CD4-positive, alpha-beta memory T cell (primary cell): ENCODE data around the gene FOXB2. TPM values are rescaled to one million over a fixed set of nuclear protein-coding genes. Genes with fewer than 3 reads are reported as not detected.
A peak's percentile ranks its signal among the peaks of the same experiment; 100 is the strongest.

Experiments
- CTCF ChIA-PET: fragments of 350-600 bp; sonication (Branson Sonifier 250); formaldehyde crosslinking; loops from one replicate; lab custom pipeline; 2021; ENCODE audit warnings: inconsistent platforms; ENCODE audit not compliant: partially characterized antibody; lab: Charles Lee
- POLR2A ChIA-PET: fragments of 350-600 bp; sonication (Branson Sonifier 250); formaldehyde crosslinking; loops from one replicate; lab custom pipeline; 2021; ENCODE audit not compliant: partially characterized antibody; lab: Charles Lee
- DNase-seq, 5 donors: peaks; one replicate each; pipeline versions ENCODE4 v3.0.0 to v3.0.0-alpha.2; 2020 to 2022; ENCODE audit warnings: mixed read lengths in 1 of 5
- H3K27ac ChIP-seq: one replicate; pipeline ENCODE4 v1.7.0; 2013; ENCODE audit warnings: low read depth, low read length
- H3K27me3 ChIP-seq: 2 replicates; pipeline ENCODE4 v1.7.0; 2013; ENCODE audit warnings: mild to moderate bottlenecking, low read length, moderate library complexity; ENCODE audit not compliant: insufficient read depth
- H3K36me3 ChIP-seq: 2 replicates; pipeline ENCODE4 v1.7.0; 2013; ENCODE audit warnings: mild to moderate bottlenecking, low read length, moderate library complexity; ENCODE audit not compliant: insufficient read depth
- H3K4me1 ChIP-seq: 2 replicates; pipeline ENCODE4 v1.7.0; 2013; ENCODE audit warnings: mild to moderate bottlenecking, low read length, moderate library complexity; ENCODE audit not compliant: insufficient read depth
- H3K4me3 ChIP-seq, 2 donors: one replicate each; pipeline ENCODE4 v1.7.0; 2013; ENCODE audit warnings: low read length in 2 of 2, mild to moderate bottlenecking in 1 of 2
- H3K9me3 ChIP-seq, 2 donors: one replicate each; pipeline ENCODE4 v1.7.0; 2013; ENCODE audit warnings: low read length in 2 of 2, control low read depth in 1 of 2; ENCODE audit not compliant: control insufficient read depth in 1 of 2
- H3K27ac Mint-ChIP-seq, 7 donors: one replicate each; pipeline ENCODE4 v1.8.0; 2020 to 2021; ENCODE audit warnings: mixed read lengths in 7 of 7, mild to moderate bottlenecking in 6 of 7, inconsistent platforms in 3 of 7, moderate library complexity in 3 of 7
- H3K27me3 Mint-ChIP-seq, 2 donors: one replicate each; pipeline ENCODE4 v1.8.0; 2020 to 2021; ENCODE audit warnings: mixed read lengths in 2 of 2
- H3K36me3 Mint-ChIP-seq, 2 donors: one replicate each; pipeline ENCODE4 v1.8.0; 2020 to 2021; ENCODE audit warnings: mixed read lengths in 2 of 2, inconsistent platforms in 1 of 2, mild to moderate bottlenecking in 1 of 2
- H3K4me1 Mint-ChIP-seq, 4 donors: one replicate each; pipeline ENCODE4 v1.8.0; 2020 to 2021; ENCODE audit warnings: mixed read lengths in 4 of 4, mild to moderate bottlenecking in 1 of 4
- H3K4me3 Mint-ChIP-seq, 8 donors: one replicate each; pipeline ENCODE4 v1.8.0; 2020 to 2021; ENCODE audit warnings: mixed read lengths in 8 of 8, mild to moderate bottlenecking in 7 of 8, moderate library complexity in 6 of 8, inconsistent platforms in 3 of 8
- H3K9me3 Mint-ChIP-seq, 8 donors: one replicate each; pipeline ENCODE4 v1.8.0; 2020 to 2021; ENCODE audit warnings: mixed read lengths in 8 of 8, mild to moderate bottlenecking in 5 of 8, inconsistent platforms in 3 of 8, moderate library complexity in 1 of 8
- intact Hi-C: fragments of 100-400 bp; cut with micrococcal nuclease; formaldehyde crosslinking; loops from one replicate; pipeline ENCODE4 v1.15.1; 2023
- polyA plus RNA-seq, 2 donors: library from polyadenylated mRNA; unstranded; fragments of 300-500 nt; fragmentation: Illumina TruSeq; gene quantifications; one replicate each; pipeline ENCODE4 v1.2.3, GENCODE V29; 2021
- total RNA-seq, 2 experiments: library from RNA; stranded (reverse); gene quantifications; one replicate each; pipeline ENCODE4 v1.2.3, GENCODE V29; 2021

Gene FOXB2
- total and polyA plus RNA-seq, 4 experiments from 2014 or later, result not detected

DNA sequence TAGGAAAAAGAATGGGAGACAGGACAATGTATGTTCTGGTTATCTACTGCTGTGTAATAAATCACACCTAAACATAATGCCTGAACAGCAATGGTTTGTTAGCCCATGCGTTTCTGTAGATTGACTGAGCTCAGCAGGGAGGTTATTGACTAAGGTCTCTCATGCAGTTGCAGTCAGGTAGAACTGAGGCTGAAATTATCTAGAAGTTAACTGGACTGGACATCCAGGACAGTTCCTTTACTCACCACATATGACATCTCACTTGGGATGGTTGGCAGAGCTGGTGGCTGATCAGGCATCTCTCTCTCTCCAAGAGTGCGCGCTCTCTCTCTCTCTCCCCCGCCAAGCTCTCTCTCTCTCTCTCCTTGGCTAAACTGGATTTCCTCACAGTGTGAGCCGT, 8.9 kb upstream of the FOXB2 start:
- H3K4me3 Mint-ChIP-seq, result no peak overlapping the region
- H3K36me3 Mint-ChIP-seq, result no peaks in the 10 kb centered on the region
- Histone ChIP-seq H3K27me3 (peaks cover 18% of the 10 kb centered on the region), H3K36me3 (no peaks in the 10 kb centered on the region), H3K4me3 (no peak overlapping the region), H3K9me3 (no peaks in the 10 kb centered on the region), H3K27ac (no peak overlapping the region), H3K4me1 (peaks cover 4% of the 10 kb centered on the region)
- ChIA-PET POLR2A (no interaction called here), CTCF (interaction anchor here (0.9 to 1.2 kb wide), 4 partner anchors 11 to 23 kb away, joined by 3 read pairs; no protein-coding TSS in a partner anchor)
- intact Hi-C loops, result loop anchor here (5.0 kb wide), 1 partner anchor 353 kb away; no protein-coding TSS in a partner anchor
- H3K27ac Mint-ChIP-seq, result no peak overlapping the region
- peaks cover 2 to 12% (median 6%) of the 10 kb centered on the region in 4 donors for H3K4me1 Mint-ChIP-seq
- DNase-seq, result no peak
- no peaks in the 10 kb centered on the region for H3K9me3 Mint-ChIP-seq
- peaks cover 45 to 47% of the 10 kb centered on the region in 2 donors for H3K27me3 Mint-ChIP-seq

DNA sequence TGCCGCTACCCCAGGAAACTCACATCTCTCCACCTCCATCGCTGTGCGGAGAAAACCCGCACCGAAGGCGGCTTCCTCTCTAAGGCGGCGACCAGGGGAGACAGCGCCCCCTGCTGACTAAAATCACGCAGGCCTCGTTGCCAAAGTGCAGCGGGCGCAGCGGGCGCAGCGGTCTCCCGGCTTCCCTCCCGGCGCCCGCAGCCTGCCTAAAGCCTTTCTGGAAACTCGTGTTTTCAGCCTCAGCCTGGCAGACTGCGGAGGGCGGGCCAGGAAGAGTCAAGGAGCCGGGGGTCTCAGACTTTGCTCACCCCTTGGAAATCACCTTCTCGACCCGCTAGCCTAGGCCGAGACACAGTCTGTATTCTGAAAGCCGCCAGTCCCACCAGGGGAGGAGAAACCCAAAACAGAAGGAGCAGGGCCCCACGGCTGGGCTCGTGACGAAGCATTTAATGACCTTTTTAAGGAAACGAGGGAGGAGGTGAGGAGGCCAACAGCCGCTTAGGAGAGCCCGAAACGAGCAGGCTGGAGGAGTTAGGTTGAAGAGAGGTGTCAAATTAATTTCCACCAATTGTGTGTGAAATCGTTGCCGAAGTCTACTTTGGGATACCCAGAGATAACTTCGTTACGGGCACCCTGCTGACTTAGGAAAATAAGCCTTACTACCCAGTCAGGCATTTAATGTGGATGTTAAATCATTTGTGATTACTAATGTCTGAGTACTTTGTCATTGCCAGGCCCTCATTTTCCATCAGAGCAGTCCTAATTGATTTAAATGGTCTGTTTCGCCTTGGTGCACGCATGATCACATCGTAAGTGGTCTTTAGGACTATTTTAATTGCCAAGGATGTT, 7.3 kb upstream of the FOXB2 start:
- Mint-ChIP-seq H3K27ac (no peak overlapping the region), H3K36me3 (no peaks in the 10 kb centered on the region), H3K4me3 (peak overlapping the region in 5 of 8 donors; percentile 10 to 59 (median 36)), H3K4me1 (peaks cover 2 to 21% (median 6%) of the 10 kb centered on the region in 4 donors), H3K9me3 (no peaks in the 10 kb centered on the region), H3K27me3 (peaks cover 53% of the 10 kb centered on the region in 2 donors)
- Histone ChIP-seq H3K27ac (no peak overlapping the region), H3K9me3 (no peaks in the 10 kb centered on the region), H3K36me3 (no peaks in the 10 kb centered on the region), H3K27me3 (peaks cover 19% of the 10 kb centered on the region), H3K4me1 (peaks cover 4% of the 10 kb centered on the region), H3K4me3 (no peak overlapping the region)
- peak in 4 of 5 donors; percentile 30 to 44 (median 38) for DNase-seq
- intact Hi-C loops, result loop anchor here (5.0 kb wide), 1 partner anchor 355 kb away; no protein-coding TSS in a partner anchor
- ChIA-PET CTCF (no interaction called here), POLR2A (no interaction called here)

DNA sequence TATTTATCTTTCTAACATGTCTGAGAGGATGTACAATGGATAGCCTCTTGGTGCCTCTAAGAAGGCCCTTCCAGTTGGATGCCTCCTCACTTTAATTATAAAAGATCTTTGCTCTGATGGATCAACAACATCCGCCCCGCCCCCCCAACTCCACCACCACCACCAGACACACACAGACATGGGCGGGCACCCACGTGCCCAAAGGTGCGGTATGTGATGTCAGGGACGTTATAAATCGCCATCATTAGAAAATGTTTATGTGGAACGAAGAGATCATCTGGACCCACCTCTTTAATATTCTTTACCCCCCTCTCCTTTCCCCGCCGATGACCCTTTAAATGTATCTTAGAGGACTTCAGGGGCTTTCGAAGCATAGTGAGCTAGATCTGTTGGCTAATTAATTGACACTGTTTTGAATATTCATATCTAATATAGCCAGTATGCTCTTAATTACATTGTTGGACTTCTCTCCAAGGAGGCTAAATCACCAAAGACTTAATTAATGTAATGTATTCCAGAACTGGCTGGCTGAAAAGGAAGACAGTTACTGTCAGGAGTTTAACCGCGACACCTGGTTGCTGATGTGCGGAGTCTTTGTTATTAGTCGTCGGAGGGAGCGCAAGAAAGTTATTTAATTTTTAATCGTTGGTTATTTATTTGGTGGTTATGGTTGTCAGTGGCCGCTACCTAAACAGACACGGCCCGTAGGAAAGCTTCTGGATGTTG, 6.1 kb upstream of the FOXB2 start:
- peaks cover 4 to 31% (median 13%) of the 10 kb centered on the region in 4 donors for H3K4me1 Mint-ChIP-seq
- Histone ChIP-seq H3K4me3 (no peak overlapping the region), H3K4me1 (peaks cover 4% of the 10 kb centered on the region), H3K36me3 (no peaks in the 10 kb centered on the region), H3K27ac (no peak overlapping the region), H3K27me3 (peaks cover 31% of the 10 kb centered on the region), H3K9me3 (no peaks in the 10 kb centered on the region)
- no peak overlapping the region for H3K27ac Mint-ChIP-seq
- DNase-seq, result no peak
- intact Hi-C loops, result loop anchor here (5.0 kb wide), 1 partner anchor 356 kb away; no protein-coding TSS in a partner anchor
- H3K27me3 Mint-ChIP-seq, result peaks cover 55 to 57% of the 10 kb centered on the region in 2 donors
- CTCF ChIA-PET, result no interaction called here
- H3K36me3 Mint-ChIP-seq, result no peaks in the 10 kb centered on the region
- H3K9me3 Mint-ChIP-seq, result peaks cover 0 to 4% (median 0%) of the 10 kb centered on the region in 8 donors
- no peak overlapping the region for H3K4me3 Mint-ChIP-seq
- POLR2A ChIA-PET, result no interaction called here

DNA sequence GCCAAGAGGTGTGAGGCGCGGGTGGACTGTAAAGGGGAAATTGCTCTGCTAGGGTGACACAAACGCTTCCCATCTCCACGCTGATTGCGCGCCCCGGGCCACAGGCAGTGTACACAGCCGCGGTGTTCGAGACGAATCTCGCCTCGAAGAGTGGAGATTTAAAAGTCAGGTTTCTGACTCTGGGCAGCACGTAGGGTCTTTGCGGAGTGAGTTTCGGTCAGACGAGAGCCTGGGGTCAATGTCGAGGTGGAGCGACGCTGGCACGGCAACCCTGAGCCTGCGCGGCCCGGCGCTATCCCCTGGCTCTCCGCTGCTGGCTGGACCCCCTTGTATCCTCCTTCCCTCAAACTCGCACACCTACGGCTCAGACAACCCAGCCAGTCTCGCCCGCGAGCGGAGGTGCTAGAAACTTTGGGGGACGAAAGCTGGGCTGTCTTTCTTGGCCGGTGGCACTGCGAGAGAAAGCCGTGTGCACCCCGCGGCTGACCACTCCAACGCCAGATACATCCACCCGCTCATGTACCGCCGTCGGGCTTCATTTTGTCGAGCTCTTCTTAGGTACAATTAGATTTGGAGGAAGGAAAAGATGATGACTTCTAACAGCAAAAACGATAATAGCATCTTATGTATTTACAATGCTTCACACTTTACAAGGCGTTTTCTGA, 5.4 kb upstream of the FOXB2 start:
- intact Hi-C loops, result loop anchor here (5.0 kb wide), 1 partner anchor 357 kb away; no protein-coding TSS in a partner anchor
- Histone ChIP-seq H3K27me3 (peaks cover 31% of the 10 kb centered on the region), H3K27ac (no peak overlapping the region), H3K9me3 (no peaks in the 10 kb centered on the region), H3K4me3 (no peak overlapping the region), H3K36me3 (no peaks in the 10 kb centered on the region), H3K4me1 (peaks cover 4% of the 10 kb centered on the region)
- H3K4me1 Mint-ChIP-seq, result peaks cover 4 to 35% (median 13%) of the 10 kb centered on the region in 4 donors
- peaks cover 51 to 60% of the 10 kb centered on the region in 2 donors for H3K27me3 Mint-ChIP-seq
- H3K4me3 Mint-ChIP-seq, result peak overlapping the region in 1 of 8 donors; percentile 8
- no peak for DNase-seq
- ChIA-PET POLR2A (no interaction called here), CTCF (no interaction called here)
- no peaks in the 10 kb centered on the region for H3K36me3 Mint-ChIP-seq
- no peak overlapping the region for H3K27ac Mint-ChIP-seq
- H3K9me3 Mint-ChIP-seq, result peaks cover 0 to 4% (median 0%) of the 10 kb centered on the region in 8 donors

DNA sequence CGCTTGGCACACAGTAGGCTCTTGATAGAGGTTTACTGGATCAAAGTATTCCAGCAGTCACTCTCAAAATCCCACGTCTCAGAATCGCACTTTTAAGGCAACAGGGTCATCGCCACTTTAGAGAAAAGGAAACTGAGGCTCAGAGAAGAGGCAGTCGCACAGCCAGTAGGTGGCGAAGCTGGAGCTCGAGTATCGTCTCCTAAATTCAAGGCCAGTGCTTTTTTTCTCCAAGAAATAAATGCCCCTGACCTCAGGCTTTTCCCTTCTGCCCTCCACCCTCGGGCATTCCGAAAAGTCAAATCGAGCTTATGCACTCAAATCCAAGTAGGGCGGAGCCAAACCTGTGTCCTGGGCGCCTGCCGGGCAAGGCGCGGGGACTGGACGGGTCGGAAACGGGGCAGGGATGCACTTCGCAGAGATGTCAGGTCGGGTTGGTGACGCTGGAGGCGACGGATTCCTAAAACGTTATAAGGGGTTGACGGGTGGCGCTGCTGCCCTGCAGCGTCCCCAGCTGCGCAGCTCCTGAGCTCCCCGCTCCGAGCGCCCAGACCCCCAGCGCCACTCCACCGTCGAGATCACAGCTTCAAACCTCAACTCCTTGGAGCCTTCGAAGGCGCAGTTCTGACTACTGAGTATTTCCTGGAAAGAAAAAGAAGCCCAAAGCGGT, 4.7 kb upstream of the FOXB2 start:
- Mint-ChIP-seq H3K36me3 (no peaks in the 10 kb centered on the region), H3K27me3 (peaks cover 49 to 66% of the 10 kb centered on the region in 2 donors), H3K4me3 (no peak overlapping the region), H3K9me3 (peaks cover 0 to 4% (median 0%) of the 10 kb centered on the region in 8 donors), H3K4me1 (peaks cover 4 to 41% (median 15%) of the 10 kb centered on the region in 4 donors), H3K27ac (no peak overlapping the region)
- CTCF ChIA-PET, result interaction anchor here (1.1 kb wide), 1 partner anchor 11 kb away, joined by 4 read pairs; no protein-coding TSS in a partner anchor
- intact Hi-C loops, result loop anchor here (5.0 kb wide), 1 partner anchor 357 kb away; no protein-coding TSS in a partner anchor
- no peak for DNase-seq
- Histone ChIP-seq H3K9me3 (no peaks in the 10 kb centered on the region), H3K36me3 (no peaks in the 10 kb centered on the region), H3K4me3 (no peak overlapping the region), H3K27ac (no peak overlapping the region), H3K4me1 (peaks cover 4% of the 10 kb centered on the region), H3K27me3 (peaks cover 31% of the 10 kb centered on the region)
- POLR2A ChIA-PET, result no interaction called here

DNA sequence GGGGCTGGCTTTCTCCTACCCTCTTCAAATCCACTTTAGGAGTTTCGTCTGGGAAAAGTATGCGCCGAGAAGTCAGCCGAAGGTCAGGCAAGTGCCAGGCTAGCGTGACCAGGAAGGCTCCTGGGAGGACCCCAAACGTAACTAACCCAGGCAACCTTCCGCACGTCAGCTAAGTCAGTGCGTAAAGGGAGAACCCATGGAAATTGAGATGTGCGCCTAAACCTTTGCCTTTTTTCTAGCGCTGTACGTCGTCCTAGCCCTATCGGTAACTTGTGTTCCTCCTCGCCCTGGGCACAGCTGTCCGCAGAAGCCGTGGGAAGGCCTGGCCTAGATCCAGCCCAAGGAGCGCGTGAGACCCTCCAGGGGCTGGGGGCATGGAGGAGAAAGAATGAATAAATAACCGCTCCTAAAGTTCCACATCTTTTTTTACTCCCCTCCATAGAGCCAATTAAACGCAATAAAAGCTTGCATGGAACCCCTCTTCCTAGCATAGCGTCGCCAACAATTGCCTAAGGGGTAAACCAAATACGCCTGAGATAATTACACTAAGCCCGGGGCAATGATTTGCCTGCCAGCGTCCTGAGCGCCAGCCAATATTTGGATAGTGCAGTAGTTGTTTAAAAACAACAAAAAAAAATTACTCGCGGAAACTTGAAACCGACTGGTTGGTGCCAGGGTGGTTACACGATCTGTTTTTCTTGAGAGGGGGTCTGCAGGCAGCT, 4.0 kb upstream of the FOXB2 start:
- Histone ChIP-seq H3K36me3 (no peaks in the 10 kb centered on the region), H3K27me3 (peaks cover 31% of the 10 kb centered on the region), H3K27ac (no peak overlapping the region), H3K4me3 (no peak overlapping the region), H3K9me3 (no peaks in the 10 kb centered on the region), H3K4me1 (peaks cover 4% of the 10 kb centered on the region)
- peak overlapping the region in 1 of 8 donors; percentile 7 for H3K4me3 Mint-ChIP-seq
- peaks cover 45 to 62% of the 10 kb centered on the region in 2 donors for H3K27me3 Mint-ChIP-seq
- ChIA-PET POLR2A (no interaction called here), CTCF (interaction anchor here (1.1 kb wide), 1 partner anchor 12 kb away, joined by 4 read pairs; no protein-coding TSS in a partner anchor)
- DNase-seq, result no peak
- peaks cover 0 to 4% (median 0%) of the 10 kb centered on the region in 8 donors for H3K9me3 Mint-ChIP-seq
- H3K27ac Mint-ChIP-seq, result peak overlapping the region in 1 of 7 donors; percentile 52
- intact Hi-C loops, result no loop called here
- H3K36me3 Mint-ChIP-seq, result no peaks in the 10 kb centered on the region
- peaks cover 4 to 43% (median 17%) of the 10 kb centered on the region in 4 donors for H3K4me1 Mint-ChIP-seq
